GM13976 (cell line): ENCODE data around the gene CLDN18.

Experiments
- DNase-seq: peaks from one replicate; pipeline ENCODE4 v3.0.0; 2012; ENCODE audit warnings: low spot score
- in situ Hi-C: fragments of 300-500 bp; cut with MboI; formaldehyde crosslinking; loops from one replicate; pipeline ENCODE4 v1.12.0; 2022; ENCODE audit warnings: low sequenced_read_pairs, mixed read lengths, inconsistent platforms; ENCODE audit not compliant: unreplicated experiment
- TF ChIP-seq, protein P1 (sequence below): IDR thresholded peaks from 2 replicates; pipeline ENCODE4 v1.5.1; 2012; ENCODE audit warnings: borderline replicate concordance, mild to moderate bottlenecking; ENCODE audit not compliant: insufficient read depth; ENCODE audit errors: extremely low read depth, missing control alignments, control extremely low read depth

The CLDN18 gene

DNA sequence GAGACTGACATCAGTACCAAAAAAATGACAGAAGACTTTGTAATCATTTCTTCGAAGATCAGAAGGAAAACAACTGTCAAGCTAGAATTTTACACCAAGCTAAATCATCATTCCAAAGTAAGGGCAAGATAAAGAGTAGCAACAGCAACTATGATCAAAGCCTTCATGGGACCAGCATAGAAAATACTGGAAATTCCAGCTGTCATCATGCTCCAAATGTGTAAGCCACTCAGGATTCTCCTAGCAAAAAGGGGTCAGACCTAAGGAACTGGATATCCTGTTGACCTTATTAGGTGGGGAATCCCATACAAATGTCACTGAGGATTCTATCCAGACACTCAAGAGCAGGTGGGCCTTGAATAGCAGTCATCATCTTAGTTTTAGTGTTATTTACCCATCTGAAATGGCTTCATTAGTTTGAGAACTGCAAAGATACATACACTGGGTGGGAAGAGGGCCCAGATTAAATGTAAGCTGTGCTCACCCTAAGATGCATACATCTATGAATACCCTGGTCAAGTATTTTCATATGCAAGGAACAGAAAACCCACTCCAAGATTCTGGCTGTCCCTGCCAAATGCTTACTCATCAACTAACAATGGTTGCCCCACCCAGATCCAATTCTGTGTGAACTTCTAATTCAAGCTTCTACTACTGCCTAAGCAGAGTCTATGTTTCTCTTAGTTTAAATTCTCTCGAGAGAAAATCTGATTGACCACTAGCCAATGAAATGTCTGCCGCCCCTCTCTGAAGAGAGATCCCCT, 33.5 kb downstream of the CLDN18 start:
- TF ChIP-seq, protein P1, sequence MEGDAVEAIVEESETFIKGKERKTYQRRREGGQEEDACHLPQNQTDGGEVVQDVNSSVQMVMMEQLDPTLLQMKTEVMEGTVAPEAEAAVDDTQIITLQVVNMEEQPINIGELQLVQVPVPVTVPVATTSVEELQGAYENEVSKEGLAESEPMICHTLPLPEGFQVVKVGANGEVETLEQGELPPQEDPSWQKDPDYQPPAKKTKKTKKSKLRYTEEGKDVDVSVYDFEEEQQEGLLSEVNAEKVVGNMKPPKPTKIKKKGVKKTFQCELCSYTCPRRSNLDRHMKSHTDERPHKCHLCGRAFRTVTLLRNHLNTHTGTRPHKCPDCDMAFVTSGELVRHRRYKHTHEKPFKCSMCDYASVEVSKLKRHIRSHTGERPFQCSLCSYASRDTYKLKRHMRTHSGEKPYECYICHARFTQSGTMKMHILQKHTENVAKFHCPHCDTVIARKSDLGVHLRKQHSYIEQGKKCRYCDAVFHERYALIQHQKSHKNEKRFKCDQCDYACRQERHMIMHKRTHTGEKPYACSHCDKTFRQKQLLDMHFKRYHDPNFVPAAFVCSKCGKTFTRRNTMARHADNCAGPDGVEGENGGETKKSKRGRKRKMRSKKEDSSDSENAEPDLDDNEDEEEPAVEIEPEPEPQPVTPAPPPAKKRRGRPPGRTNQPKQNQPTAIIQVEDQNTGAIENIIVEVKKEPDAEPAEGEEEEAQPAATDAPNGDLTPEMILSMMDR = no peak

DNA sequence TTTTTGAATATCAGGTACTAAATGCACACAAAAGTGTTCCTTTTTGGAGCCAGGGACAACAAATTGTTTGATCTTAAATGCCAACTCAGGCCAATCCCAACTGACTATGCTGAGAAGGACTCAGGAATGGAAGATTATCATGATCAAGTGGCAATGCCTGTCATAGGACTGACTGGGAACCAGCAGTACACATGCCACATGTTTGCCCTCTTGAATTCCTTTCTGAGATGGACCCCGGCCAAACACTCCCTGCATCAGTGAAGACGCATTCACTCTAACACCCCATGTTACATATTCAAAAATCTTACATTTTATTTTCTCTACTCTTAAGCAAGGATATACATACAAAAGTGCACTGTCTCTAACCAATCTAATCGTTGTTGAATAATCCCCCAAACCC, 36.1 kb downstream of the CLDN18 start:
- DNase-seq = no peak
- in situ Hi-C loops = no loop called here
- TF ChIP-seq, protein P1 = no peak

More for the DNA sequence above, 33.5 kb downstream of the CLDN18 start:
- DNase-seq = no peak
- in situ Hi-C loops = no loop called here

DNA sequence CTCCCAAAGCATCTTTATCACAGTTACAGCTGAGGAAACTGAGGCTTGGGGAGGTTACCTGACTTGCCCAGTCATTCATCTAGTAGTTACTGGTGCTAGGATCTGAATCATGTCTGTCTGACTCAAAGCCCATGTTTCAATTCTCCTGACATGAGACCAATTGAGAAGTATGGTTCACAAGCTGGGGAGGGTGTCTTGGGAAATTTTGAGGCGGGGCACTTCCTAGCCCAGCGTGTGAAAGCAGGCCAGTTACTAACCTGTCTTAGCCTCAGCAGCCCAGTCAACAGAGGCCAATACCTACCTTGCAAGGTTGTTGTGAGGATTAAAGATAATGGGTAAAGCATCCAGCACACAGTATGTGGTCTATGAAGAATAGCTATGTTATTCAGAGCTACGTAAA, 37.0 kb downstream of the CLDN18 start:
- DNase-seq = no peak
- TF ChIP-seq, protein P1 = no peak
- in situ Hi-C loops = no loop called here

DNA sequence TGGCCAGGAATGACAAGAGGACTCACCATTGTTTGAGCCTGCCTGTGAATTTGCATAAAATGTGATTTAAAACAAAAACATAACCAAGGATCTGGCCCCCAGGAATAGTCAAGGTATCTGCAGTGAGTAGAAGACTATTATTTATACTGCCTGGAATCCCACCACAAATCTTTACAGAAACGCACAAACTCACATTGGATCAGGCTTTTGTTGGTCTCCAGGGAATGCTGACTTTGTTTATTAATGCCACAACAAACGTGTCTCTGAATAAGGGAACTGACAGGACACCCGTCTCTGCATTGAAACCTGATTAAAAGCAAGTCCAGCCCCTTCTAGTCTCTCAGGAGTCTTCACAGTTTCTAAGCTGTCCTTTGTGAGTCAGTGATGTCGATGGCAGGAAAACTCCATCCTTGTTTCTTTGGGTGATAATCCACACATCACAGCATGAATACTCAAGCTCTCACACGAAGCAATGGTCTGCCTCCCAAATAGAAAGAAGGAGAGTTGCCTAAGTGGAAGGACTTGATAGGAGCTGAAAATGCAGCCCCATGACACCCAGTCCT, 37.7 kb downstream of the CLDN18 start:
- in situ Hi-C loops = no loop called here
- no peak for DNase-seq
- TF ChIP-seq, protein P1 = no peak

DNA sequence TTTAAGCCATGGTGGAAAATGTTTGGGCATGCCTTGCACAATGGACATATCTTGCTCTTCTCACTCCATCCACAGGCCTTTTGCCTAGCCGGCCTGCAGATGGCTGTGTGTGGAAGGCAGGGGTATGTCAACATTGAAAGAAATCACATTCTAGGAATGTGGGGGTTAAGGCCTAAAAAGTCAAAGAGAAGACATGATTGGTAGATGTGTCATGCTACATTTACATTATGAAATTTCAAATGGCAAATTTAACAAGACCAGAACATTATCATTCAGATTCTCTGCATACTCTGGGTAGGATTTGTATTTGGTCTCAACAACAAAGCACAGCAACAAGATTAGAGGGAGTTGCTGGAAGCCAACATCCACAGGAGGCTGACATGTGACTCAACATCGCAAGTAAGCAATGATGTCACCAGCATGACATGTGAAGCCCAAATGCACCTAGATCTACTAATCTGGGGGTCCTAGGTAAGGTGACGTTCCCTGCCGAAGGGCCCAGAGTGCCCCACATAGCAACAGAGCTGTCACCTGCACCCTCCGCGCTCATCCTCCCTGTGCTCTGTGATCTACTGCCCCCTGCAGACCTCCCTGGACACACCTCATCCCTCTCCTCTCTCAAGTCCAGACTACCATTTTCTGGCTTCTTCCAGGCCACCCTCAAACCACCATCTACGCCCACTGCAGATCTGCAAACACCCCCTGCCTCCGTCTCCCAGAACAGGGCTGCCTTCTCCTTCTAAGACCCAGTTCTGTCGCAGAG, 39.4 kb downstream of the CLDN18 start:
- no peak for DNase-seq
- TF ChIP-seq, protein P1 = no peak
- in situ Hi-C loops = no loop called here

DNA sequence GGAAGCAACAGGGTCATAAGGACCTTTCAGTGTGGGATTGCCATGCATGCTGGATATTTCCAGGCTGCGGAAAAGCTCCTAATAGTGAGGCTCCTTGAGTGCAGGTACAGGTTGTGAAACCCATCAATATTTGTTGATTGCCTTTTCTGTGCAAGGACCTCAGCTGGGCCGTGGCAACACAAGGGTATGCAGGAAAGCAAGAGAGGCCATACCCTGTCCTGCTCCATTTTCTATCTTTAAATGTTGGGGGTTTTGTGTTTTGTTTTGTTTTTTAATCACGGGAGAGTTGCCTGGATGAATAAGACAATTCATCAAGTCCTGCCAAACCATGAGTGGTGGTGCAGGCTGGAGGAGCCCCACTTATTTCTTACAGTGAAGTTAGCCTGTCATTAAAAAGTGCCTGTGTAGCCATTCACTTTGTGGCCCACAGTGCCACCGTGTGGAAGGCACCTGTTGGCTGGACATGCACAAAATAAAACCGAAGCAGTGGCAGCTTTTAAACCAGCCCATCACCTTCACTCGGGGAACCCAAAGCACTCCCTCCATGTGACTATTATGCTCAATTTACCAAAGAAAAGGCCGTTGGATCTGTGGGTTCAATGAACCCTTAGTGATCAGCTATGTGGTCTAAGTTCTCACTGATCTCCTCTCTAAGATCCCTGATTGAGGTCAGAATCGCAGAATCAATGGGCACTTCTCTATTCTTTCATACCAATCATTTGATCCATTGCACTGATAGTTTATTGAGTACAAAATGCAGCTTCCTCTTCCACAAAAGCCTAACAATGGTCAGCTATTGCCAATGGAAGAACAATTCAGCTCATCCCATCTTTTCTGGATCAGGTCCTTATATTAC, 42.2 kb downstream of the CLDN18 start:
- in situ Hi-C loops = loop anchor here (10.0 kb wide), 1 partner anchor 927 kb away; no protein-coding TSS in a partner anchor
- peak; percentile 47 for DNase-seq
- TF ChIP-seq, protein P1 = peak; percentile 82
